Posterior vena cava (tissue), 2 donors: ENCODE measurements around the gene MYOM1. TPM values are rescaled to one million over a fixed set of nuclear protein-coding genes. Genes with fewer than 3 reads are reported as not detected.
"Not testable (repeated sequence)": the region's sequence is repeated elsewhere in the genome, so short reads cannot be mapped to it uniquely, and the experiment has no call there.

ENCODE experiments used
- DNase-seq: peaks from one replicate; pipeline ENCODE4 v3.0.0-alpha.2; 2020; ENCODE audit warnings: low spot score
- intact Hi-C, 2 donors: fragments of 100-400 bp; cut with DNase I; formaldehyde crosslinking; loops; one replicate each; pipeline versions ENCODE4 v1.14.1 to v1.14.2; 2022 to 2023
- total RNA-seq, 2 donors: library from RNA; stranded (reverse); fragmentation: NEBNext Ultra II Directional; extraction: Animal tissue kit (Norgen Biotek cat#: 25700); gene quantifications; one replicate each; pipeline ENCODE4 v1.2.1, GENCODE V29; 2021
- donor health status: DM: yes; HTN: yes; CAD: no.
- donor health status: DM: yes; HTN: yes; CAD: no.

The MYOM1 gene
- total RNA-seq, 2 donors from 2014 or later = 32.0 to 42.1 TPM

- no peak for DNase-seq
- intact Hi-C loops = no loop called here
Measured at GRCh38 chr18:3057526-3057925, 162.2 kb downstream of the MYOM1 start.

- no peak for DNase-seq
- intact Hi-C loops = no loop called here
Measured at GRCh38 chr18:3056311-3056710, 163.5 kb downstream of the MYOM1 start.

GRCh38 chr18:3055816-3056215 is 164.0 kb downstream of the MYOM1 start:
- intact Hi-C loops = no loop called here

GRCh38 chr18:3055186-3055728 is 164.5 kb downstream of the MYOM1 start:
- intact Hi-C loops = no loop called here
- no peak for DNase-seq

More at GRCh38 chr18:3055816-3056215, 164.0 kb downstream of the MYOM1 start:
- DNase-seq = no peak

GRCh38 chr18:3054780-3055179 is 165.0 kb downstream of the MYOM1 start:
- intact Hi-C loops = no loop called here
- no peak for DNase-seq

- intact Hi-C loops = no loop called here
Measured at GRCh38 chr18:3054214-3054613, 165.6 kb downstream of the MYOM1 start.

GRCh38 chr18:3053081-3053480 is 166.7 kb downstream of the MYOM1 start:
- intact Hi-C loops = no loop called here
- no peak for DNase-seq

More at GRCh38 chr18:3054214-3054613, 165.6 kb downstream of the MYOM1 start:
- DNase-seq = no peak

GRCh38 chr18:3052411-3052758 is 167.4 kb downstream of the MYOM1 start:
- intact Hi-C loops = no loop called here
- DNase-seq = no peak

GRCh38 chr18:3051718-3052410 is 167.9 kb downstream of the MYOM1 start:
- intact Hi-C loops = no loop called here
- DNase-seq = no peak

- intact Hi-C loops, DNase-seq: not testable (repeated sequence)
Measured at GRCh38 chr18:3049897-3050454, 169.8 kb downstream of the MYOM1 start.

- intact Hi-C loops = no loop called here
- DNase-seq = no peak
Measured at GRCh38 chr18:3048820-3049349, 170.9 kb downstream of the MYOM1 start.

- intact Hi-C loops = no loop called here
- DNase-seq = no peak
Measured at GRCh38 chr18:3048121-3048520, 171.6 kb downstream of the MYOM1 start.

- intact Hi-C loops = no loop called here
- no peak for DNase-seq
Measured at GRCh38 chr18:3046216-3046808, 173.5 kb downstream of the MYOM1 start.

GRCh38 chr18:3044931-3045698 is 174.7 kb downstream of the MYOM1 start:
- intact Hi-C loops = no loop called here
- no peak for DNase-seq

- intact Hi-C loops = no loop called here
Measured at GRCh38 chr18:3042379-3042778, 177.4 kb downstream of the MYOM1 start.

GRCh38 chr18:3041843-3042242 is 177.9 kb downstream of the MYOM1 start:
- DNase-seq = no peak
- intact Hi-C loops = no loop called here

More at GRCh38 chr18:3042379-3042778, 177.4 kb downstream of the MYOM1 start:
- no peak for DNase-seq

GRCh38 chr18:3040881-3041280 is 178.9 kb downstream of the MYOM1 start:
- intact Hi-C loops = no loop called here
- DNase-seq = no peak

GRCh38 chr18:3040173-3040572 is 179.6 kb downstream of the MYOM1 start:
- intact Hi-C loops = no loop called here
- DNase-seq = no peak

- intact Hi-C loops = no loop called here
- no peak for DNase-seq
Measured at GRCh38 chr18:3037423-3037915, 182.3 kb downstream of the MYOM1 start.
